ENCODE results near the gene PCNX2.

DNA sequence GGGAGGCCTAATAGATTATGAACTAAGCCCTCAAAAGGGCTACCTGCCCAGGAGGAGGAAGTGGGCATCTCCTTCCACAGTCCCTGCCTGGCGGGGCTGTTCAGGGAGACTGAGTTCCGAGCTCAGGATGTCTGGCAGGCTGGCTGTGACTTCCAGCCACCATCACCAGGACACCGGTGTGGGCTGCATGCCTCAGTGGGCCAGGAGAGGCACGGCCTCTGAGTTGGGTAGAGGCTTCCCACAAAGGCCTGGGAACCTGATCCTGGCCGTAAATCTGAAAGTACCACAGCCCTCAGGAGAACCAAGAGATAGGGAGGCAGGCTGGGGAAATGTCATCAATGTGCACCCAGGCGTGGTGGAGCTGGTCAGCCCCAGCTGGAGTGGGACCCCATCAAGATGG is 316.0 kb downstream of the PCNX2 start:
- TF ChIP-seq, protein P1, sequence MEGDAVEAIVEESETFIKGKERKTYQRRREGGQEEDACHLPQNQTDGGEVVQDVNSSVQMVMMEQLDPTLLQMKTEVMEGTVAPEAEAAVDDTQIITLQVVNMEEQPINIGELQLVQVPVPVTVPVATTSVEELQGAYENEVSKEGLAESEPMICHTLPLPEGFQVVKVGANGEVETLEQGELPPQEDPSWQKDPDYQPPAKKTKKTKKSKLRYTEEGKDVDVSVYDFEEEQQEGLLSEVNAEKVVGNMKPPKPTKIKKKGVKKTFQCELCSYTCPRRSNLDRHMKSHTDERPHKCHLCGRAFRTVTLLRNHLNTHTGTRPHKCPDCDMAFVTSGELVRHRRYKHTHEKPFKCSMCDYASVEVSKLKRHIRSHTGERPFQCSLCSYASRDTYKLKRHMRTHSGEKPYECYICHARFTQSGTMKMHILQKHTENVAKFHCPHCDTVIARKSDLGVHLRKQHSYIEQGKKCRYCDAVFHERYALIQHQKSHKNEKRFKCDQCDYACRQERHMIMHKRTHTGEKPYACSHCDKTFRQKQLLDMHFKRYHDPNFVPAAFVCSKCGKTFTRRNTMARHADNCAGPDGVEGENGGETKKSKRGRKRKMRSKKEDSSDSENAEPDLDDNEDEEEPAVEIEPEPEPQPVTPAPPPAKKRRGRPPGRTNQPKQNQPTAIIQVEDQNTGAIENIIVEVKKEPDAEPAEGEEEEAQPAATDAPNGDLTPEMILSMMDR (IDR thresholded peaks at IDR 0.05; ENCODE audit: poor library complexity), result no peak
- TF ChIP-seq EZH2 (IDR thresholded peaks at IDR 0.05; ENCODE audit: borderline replicate concordance), result no peak

Data from hepatocyte (in vitro differentiated cells).